ENCODE measurements around the gene LHPP. TPM values are rescaled to one million over a fixed set of nuclear protein-coding genes. Genes with fewer than 3 reads are reported as not detected.

Gene LHPP
- total RNA-seq, 1 experiment from 2014 or later: 3.7 TPM

DNA sequence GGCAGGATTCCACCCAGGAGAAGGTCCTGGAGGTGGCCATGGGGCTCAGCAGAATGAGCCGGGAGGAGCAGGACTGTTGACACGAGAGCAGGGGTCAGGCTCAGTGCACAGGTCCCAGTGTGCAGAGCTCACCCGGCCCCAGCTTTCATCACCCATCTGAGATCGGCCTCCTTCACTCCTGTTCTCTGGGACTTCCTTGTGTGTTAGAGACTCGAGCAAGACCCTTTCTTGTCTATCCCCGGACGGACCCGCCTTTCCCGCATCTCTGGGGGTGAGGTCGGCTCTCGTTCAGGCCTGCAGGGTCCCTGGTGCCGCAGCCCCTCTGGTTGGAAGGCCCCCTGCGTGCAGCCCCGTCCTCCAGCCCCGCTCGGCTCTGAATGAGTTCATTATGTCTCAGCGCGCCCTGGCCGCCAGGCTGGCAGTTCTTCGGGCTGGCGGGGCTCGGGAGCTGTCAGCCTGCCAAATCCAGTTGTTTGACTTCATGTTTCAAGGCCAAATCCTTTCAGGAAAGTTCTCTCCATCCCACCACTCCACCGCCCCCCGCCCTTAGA lies 127.9 kb downstream of the LHPP start:
- no TSS peak for BruUV-seq (replicated peaks)
- ChIA-PET POLR2A (interaction anchor here (1.3 kb wide), 1 partner anchor 14 kb away, joined by 3 read pairs; no protein-coding TSS in a partner anchor), CTCF (no interaction called here)
- Mint-ChIP-seq H3K9me3 (ENCODE audit: unreplicated experiment) (peaks cover 8% of the 10 kb centered on the region), H3K27me3 (ENCODE audit: insufficient read depth, unreplicated experiment) (no peaks in the 10 kb centered on the region), H3K4me1 (ENCODE audit: insufficient read depth, unreplicated experiment) (no peaks in the 10 kb centered on the region), H3K36me3 (ENCODE audit: insufficient read depth, unreplicated experiment) (no peaks in the 10 kb centered on the region), H3K4me3 (ENCODE audit: unreplicated experiment) (no peak overlapping the region), H3K27ac (ENCODE audit: low read depth, unreplicated experiment) (no peak overlapping the region)
- intact Hi-C loops (cut with micrococcal nuclease): no loop called here
- no peak for DNase-seq (ENCODE audit: unreplicated experiment)
- TF ChIP-seq, protein P1, sequence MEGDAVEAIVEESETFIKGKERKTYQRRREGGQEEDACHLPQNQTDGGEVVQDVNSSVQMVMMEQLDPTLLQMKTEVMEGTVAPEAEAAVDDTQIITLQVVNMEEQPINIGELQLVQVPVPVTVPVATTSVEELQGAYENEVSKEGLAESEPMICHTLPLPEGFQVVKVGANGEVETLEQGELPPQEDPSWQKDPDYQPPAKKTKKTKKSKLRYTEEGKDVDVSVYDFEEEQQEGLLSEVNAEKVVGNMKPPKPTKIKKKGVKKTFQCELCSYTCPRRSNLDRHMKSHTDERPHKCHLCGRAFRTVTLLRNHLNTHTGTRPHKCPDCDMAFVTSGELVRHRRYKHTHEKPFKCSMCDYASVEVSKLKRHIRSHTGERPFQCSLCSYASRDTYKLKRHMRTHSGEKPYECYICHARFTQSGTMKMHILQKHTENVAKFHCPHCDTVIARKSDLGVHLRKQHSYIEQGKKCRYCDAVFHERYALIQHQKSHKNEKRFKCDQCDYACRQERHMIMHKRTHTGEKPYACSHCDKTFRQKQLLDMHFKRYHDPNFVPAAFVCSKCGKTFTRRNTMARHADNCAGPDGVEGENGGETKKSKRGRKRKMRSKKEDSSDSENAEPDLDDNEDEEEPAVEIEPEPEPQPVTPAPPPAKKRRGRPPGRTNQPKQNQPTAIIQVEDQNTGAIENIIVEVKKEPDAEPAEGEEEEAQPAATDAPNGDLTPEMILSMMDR (IDR thresholded peaks at IDR 0.05; ENCODE audit: unreplicated experiment): no peak

DNA sequence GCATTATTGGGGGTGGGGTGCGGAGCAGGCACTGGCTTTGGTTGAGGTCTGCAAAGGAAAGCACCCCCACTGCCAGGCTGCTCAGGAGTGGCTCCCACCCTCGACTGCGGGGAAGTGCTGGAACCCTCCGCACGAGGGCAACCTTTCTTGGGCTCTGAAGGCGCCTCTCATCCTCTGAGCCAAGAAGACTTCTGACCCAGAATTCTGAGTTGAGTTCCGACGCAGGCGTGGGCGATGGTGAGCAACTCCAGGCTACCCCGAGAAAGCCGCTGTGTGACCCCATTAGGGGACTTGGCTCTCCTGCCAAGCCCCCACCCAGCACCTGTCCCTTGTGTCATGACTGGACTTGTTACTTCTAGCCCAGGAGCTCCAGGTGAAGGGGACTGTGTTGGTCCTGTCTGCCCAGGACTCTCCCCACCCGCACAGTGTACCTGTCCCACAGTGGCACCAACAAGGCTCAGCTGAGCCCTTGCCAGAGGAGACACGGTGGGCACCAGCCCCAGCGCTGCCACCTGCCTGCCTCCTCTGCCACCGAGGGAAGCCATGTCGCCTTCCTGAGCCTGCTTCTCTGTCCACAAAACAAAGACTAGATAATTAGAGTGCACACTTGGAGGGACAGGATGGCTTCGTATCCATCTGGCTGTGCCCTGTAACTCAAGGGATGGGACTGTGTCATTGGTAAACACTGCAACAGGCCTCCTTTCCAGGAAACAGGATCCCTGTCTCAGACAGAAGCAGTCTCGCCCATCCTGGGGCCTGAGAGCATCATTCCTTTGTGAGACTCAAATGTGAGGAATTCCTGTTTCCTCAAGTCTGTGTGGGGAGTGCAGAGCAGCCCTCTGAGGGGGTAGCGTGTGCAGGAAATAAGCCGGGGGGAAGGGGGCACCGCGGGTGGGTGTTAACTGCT lies 128.8 kb downstream of the LHPP start:
- intact Hi-C loops (cut with micrococcal nuclease): no loop called here
- ChIA-PET POLR2A (interaction anchor here (1.3 kb wide), 1 partner anchor 13 kb away, joined by 3 read pairs; no protein-coding TSS in a partner anchor), CTCF (no interaction called here)
- BruUV-seq (replicated peaks): no TSS peak
- Mint-ChIP-seq H3K4me1 (ENCODE audit: insufficient read depth, unreplicated experiment) (no peaks in the 10 kb centered on the region), H3K9me3 (ENCODE audit: unreplicated experiment) (peaks cover 8% of the 10 kb centered on the region), H3K27ac (ENCODE audit: low read depth, unreplicated experiment) (no peak overlapping the region), H3K36me3 (ENCODE audit: insufficient read depth, unreplicated experiment) (no peaks in the 10 kb centered on the region), H3K27me3 (ENCODE audit: insufficient read depth, unreplicated experiment) (no peaks in the 10 kb centered on the region), H3K4me3 (ENCODE audit: unreplicated experiment) (no peak overlapping the region)
- no peak for DNase-seq (ENCODE audit: unreplicated experiment)
- TF ChIP-seq, protein P1 (IDR thresholded peaks at IDR 0.05; ENCODE audit: unreplicated experiment): no peak

DNA sequence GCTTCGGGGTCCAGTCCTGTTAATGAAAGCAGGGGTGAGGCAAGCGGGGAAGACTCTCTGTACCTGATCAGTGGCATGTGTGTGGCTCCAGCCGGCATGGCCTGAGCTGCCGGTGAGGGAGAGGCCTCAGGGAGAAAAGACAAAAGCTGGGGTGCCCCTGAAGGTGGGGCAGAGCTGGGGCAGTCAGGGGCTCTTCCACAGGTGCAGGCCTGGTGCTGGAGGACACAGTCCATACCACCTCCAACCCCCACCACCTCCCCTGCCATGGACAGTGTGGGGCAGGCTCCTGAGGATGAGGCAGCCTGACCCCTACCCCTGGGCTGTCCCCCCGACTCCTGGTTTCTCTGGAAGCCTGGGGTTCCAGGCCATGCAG lies 129.5 kb downstream of the LHPP start:
- TF ChIP-seq, protein P1 (IDR thresholded peaks at IDR 0.05; ENCODE audit: unreplicated experiment): no peak
- no peak overlapping the region for H3K4me3 Mint-ChIP-seq (ENCODE audit: unreplicated experiment)
- no TSS peak for BruUV-seq (replicated peaks)
- ChIA-PET CTCF (no interaction called here), POLR2A (no interaction called here)
- H3K4me1 Mint-ChIP-seq (ENCODE audit: insufficient read depth, unreplicated experiment): no peaks in the 10 kb centered on the region
- no peaks in the 10 kb centered on the region for H3K27me3 Mint-ChIP-seq (ENCODE audit: insufficient read depth, unreplicated experiment)
- no peak overlapping the region for H3K27ac Mint-ChIP-seq (ENCODE audit: low read depth, unreplicated experiment)
- peaks cover 8% of the 10 kb centered on the region for H3K9me3 Mint-ChIP-seq (ENCODE audit: unreplicated experiment)
- no peaks in the 10 kb centered on the region for H3K36me3 Mint-ChIP-seq (ENCODE audit: insufficient read depth, unreplicated experiment)
- DNase-seq (ENCODE audit: unreplicated experiment): no peak
- intact Hi-C loops (cut with micrococcal nuclease): no loop called here

DNA sequence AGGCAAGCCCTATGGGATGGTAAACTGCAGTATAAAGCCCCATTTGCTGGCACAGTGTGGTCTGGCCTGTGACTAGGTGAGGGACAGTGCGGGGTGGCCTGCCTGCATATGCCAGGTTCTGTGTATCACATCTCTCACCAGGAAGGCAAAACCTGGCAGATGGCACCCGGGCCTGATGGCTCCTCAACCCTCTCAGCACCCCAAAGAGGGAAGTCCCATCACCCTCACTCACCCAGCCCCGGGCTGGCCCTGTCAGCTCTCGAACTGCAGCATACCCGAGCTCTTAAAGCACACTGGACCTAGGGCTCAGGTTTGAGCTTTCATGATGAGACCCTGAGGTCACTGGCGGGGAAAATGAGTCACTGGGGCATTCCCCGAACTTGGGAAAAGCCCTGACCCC lies 130.5 kb downstream of the LHPP start:
- CTCF ChIA-PET: no interaction called here
- H3K4me3 Mint-ChIP-seq (ENCODE audit: unreplicated experiment): no peak overlapping the region
- no peaks in the 10 kb centered on the region for H3K27me3 Mint-ChIP-seq (ENCODE audit: insufficient read depth, unreplicated experiment)
- intact Hi-C loops (cut with micrococcal nuclease): no loop called here
- no peak overlapping the region for H3K27ac Mint-ChIP-seq (ENCODE audit: low read depth, unreplicated experiment)
- POLR2A ChIA-PET: interaction anchor here (1.1 kb wide), 1 partner anchor 32 kb away, joined by 4 read pairs; no protein-coding TSS in a partner anchor
- H3K4me1 Mint-ChIP-seq (ENCODE audit: insufficient read depth, unreplicated experiment): no peaks in the 10 kb centered on the region
- DNase-seq (ENCODE audit: unreplicated experiment): no peak
- no peaks in the 10 kb centered on the region for H3K36me3 Mint-ChIP-seq (ENCODE audit: insufficient read depth, unreplicated experiment)
- TF ChIP-seq, protein P1 (IDR thresholded peaks at IDR 0.05; ENCODE audit: unreplicated experiment): no peak
- BruUV-seq (replicated peaks): no TSS peak
- H3K9me3 Mint-ChIP-seq (ENCODE audit: unreplicated experiment): peaks cover 8% of the 10 kb centered on the region
